Activated CD4-positive, alpha-beta T cell treated with anti-CD3 and anti-CD28 coated beads, Interleukin-2, amount 50 U/mL, for 48 hours (primary cell): ENCODE measurements around the gene HORMAD2.
A peak's percentile ranks its signal among the peaks of the same experiment; 100 is the strongest.

ENCODE experiments used
- DNase-seq, 2 experiments: peaks; one replicate each; pipeline ENCODE4 v3.0.0-alpha.2; 2020

Gene HORMAD2

GRCh38 chr22:30175690-30176288 is 95.5 kb downstream of the HORMAD2 start:
- no peak for DNase-seq

GRCh38 chr22:30176431-30176830 is 96.2 kb downstream of the HORMAD2 start:
- DNase-seq: no peak

GRCh38 chr22:30178181-30179126 is 98.2 kb downstream of the HORMAD2 start:
- peak; percentile 60 to 76 for DNase-seq

- no peak for DNase-seq
These were observed 100.4 kb downstream of the HORMAD2 start for GRCh38 chr22:30180616-30181015.

- DNase-seq: no peak
These were observed 101.4 kb downstream of the HORMAD2 start for GRCh38 chr22:30181459-30182349.

GRCh38 chr22:30182350-30182745 is 102.1 kb downstream of the HORMAD2 start:
- DNase-seq: no peak

- no peak for DNase-seq
These were observed 102.6 kb downstream of the HORMAD2 start for GRCh38 chr22:30182815-30183214.

- no peak for DNase-seq
These were observed 103.0 kb downstream of the HORMAD2 start for GRCh38 chr22:30183271-30183670.

GRCh38 chr22:30183861-30184278 is 103.6 kb downstream of the HORMAD2 start:
- DNase-seq: no peak

GRCh38 chr22:30185129-30185528 is 104.9 kb downstream of the HORMAD2 start:
- DNase-seq: peak; percentile 43 to 55

GRCh38 chr22:30185549-30185948 is 105.3 kb downstream of the HORMAD2 start:
- DNase-seq: no peak

GRCh38 chr22:30186041-30186440 is 105.8 kb downstream of the HORMAD2 start:
- no peak for DNase-seq

- no peak for DNase-seq
These were observed 106.2 kb downstream of the HORMAD2 start for GRCh38 chr22:30186510-30186909.

GRCh38 chr22:30187094-30187493 is 106.8 kb downstream of the HORMAD2 start:
- DNase-seq: no peak

GRCh38 chr22:30187529-30188407 is 107.5 kb downstream of the HORMAD2 start:
- no peak for DNase-seq

GRCh38 chr22:30188911-30189310 is 108.6 kb downstream of the HORMAD2 start:
- DNase-seq: no peak

GRCh38 chr22:30190574-30190973 is 110.3 kb downstream of the HORMAD2 start:
- DNase-seq: no peak

GRCh38 chr22:30191040-30191701 is 110.9 kb downstream of the HORMAD2 start:
- no peak for DNase-seq

- no peak for DNase-seq
These were observed 112.2 kb downstream of the HORMAD2 start for GRCh38 chr22:30192427-30192826.

- no peak for DNase-seq
These were observed 112.9 kb downstream of the HORMAD2 start for GRCh38 chr22:30193031-30193775.
